IgD-negative memory B cell (primary cell): Measurements from ENCODE around the gene CES2. TPM values are rescaled to one million over a fixed set of nuclear protein-coding genes. Genes with fewer than 3 reads are reported as not detected.

Experiments used
- H3K27ac Mint-ChIP-seq, 3 donors: one replicate each; pipeline ENCODE4 v1.8.0; 2020 to 2022; ENCODE audit warnings: mild to moderate bottlenecking in 3 of 3, mixed read lengths in 3 of 3, moderate library complexity in 1 of 3
- H3K27me3 Mint-ChIP-seq: one replicate; pipeline ENCODE4 v1.8.0; 2021; ENCODE audit warnings: mixed read lengths
- H3K36me3 Mint-ChIP-seq: one replicate; pipeline ENCODE4 v1.8.0; 2020; ENCODE audit warnings: mild to moderate bottlenecking, mixed read lengths
- H3K4me1 Mint-ChIP-seq, 3 donors: one replicate each; pipeline ENCODE4 v1.8.0; 2020 to 2022; ENCODE audit warnings: mixed read lengths in 3 of 3, mild to moderate bottlenecking in 1 of 3
- H3K4me3 Mint-ChIP-seq, 4 donors: one replicate each; pipeline ENCODE4 v1.8.0; 2020 to 2022; ENCODE audit warnings: mild to moderate bottlenecking in 4 of 4, mixed read lengths in 4 of 4, moderate library complexity in 3 of 4
- H3K9me3 Mint-ChIP-seq, 3 donors: one replicate each; pipeline ENCODE4 v1.8.0; 2020 to 2021; ENCODE audit warnings: mixed read lengths in 3 of 3, mild to moderate bottlenecking in 1 of 3
- polyA plus RNA-seq: library from polyadenylated mRNA; unstranded; fragments of 300-500 nt; fragmentation: Illumina TruSeq; gene quantifications from one replicate; pipeline ENCODE4 v1.2.3, GENCODE V29; 2021

The CES2 gene
- polyA plus RNA-seq, 1 donor from 2014 or later, result 26.9 TPM

GRCh38 chr16:66898933-66899309, 36.4 kb upstream of the CES2 start:
- H3K27ac Mint-ChIP-seq, result no peak overlapping the region
- peaks cover 0 to 3% (median 0%) of the 10 kb centered on the region in 3 donors for H3K4me1 Mint-ChIP-seq
- peaks cover 2% of the 10 kb centered on the region for H3K27me3 Mint-ChIP-seq
- H3K36me3 Mint-ChIP-seq, result no peaks in the 10 kb centered on the region
- no peak overlapping the region for H3K4me3 Mint-ChIP-seq
- no peaks in the 10 kb centered on the region for H3K9me3 Mint-ChIP-seq

- Mint-ChIP-seq H3K9me3 (no peaks in the 10 kb centered on the region), H3K27ac (peak overlapping the region in 1 of 3 donors; percentile 10), H3K4me1 (peaks cover 0 to 3% (median 0%) of the 10 kb centered on the region in 3 donors), H3K27me3 (peaks cover 2% of the 10 kb centered on the region), H3K4me3 (no peak overlapping the region), H3K36me3 (no peaks in the 10 kb centered on the region)
These were observed 35.9 kb upstream of the CES2 start for GRCh38 chr16:66899310-66899944.

GRCh38 chr16:66899945-66900710, 35.2 kb upstream of the CES2 start:
- H3K4me3 Mint-ChIP-seq, result no peak overlapping the region
- peaks cover 2% of the 10 kb centered on the region for H3K27me3 Mint-ChIP-seq
- peaks cover 0 to 2% (median 0%) of the 10 kb centered on the region in 3 donors for H3K4me1 Mint-ChIP-seq
- no peaks in the 10 kb centered on the region for H3K36me3 Mint-ChIP-seq
- peak overlapping the region in 1 of 3 donors; percentile 10 for H3K27ac Mint-ChIP-seq
- H3K9me3 Mint-ChIP-seq, result no peaks in the 10 kb centered on the region

- H3K9me3 Mint-ChIP-seq, result no peaks in the 10 kb centered on the region
- peaks cover under 1% of the 10 kb centered on the region for H3K36me3 Mint-ChIP-seq
- peaks cover 2% of the 10 kb centered on the region for H3K27me3 Mint-ChIP-seq
- no peak overlapping the region for H3K27ac Mint-ChIP-seq
- H3K4me1 Mint-ChIP-seq, result no peaks in the 10 kb centered on the region
- H3K4me3 Mint-ChIP-seq, result no peak overlapping the region
These were observed 34.4 kb upstream of the CES2 start for GRCh38 chr16:66900721-66901441.

- Mint-ChIP-seq H3K9me3 (no peaks in the 10 kb centered on the region), H3K27me3 (peaks cover 2% of the 10 kb centered on the region), H3K4me1 (no peaks in the 10 kb centered on the region), H3K27ac (peak overlapping the region in 1 of 3 donors; percentile 62), H3K36me3 (peaks cover 1% of the 10 kb centered on the region), H3K4me3 (no peak overlapping the region)
These were observed 33.7 kb upstream of the CES2 start for GRCh38 chr16:66901626-66902025.

- no peak overlapping the region for H3K27ac Mint-ChIP-seq
- H3K27me3 Mint-ChIP-seq, result peaks cover 2% of the 10 kb centered on the region
- H3K9me3 Mint-ChIP-seq, result no peaks in the 10 kb centered on the region
- peaks cover 1% of the 10 kb centered on the region for H3K36me3 Mint-ChIP-seq
- peak overlapping the region in 1 of 4 donors; percentile 23 for H3K4me3 Mint-ChIP-seq
- no peaks in the 10 kb centered on the region for H3K4me1 Mint-ChIP-seq
These were observed 32.4 kb upstream of the CES2 start for GRCh38 chr16:66902648-66903543.

- Mint-ChIP-seq H3K27me3 (peaks cover 4% of the 10 kb centered on the region), H3K36me3 (peaks cover 1% of the 10 kb centered on the region), H3K4me3 (no peak overlapping the region), H3K27ac (no peak overlapping the region), H3K4me1 (no peaks in the 10 kb centered on the region), H3K9me3 (no peaks in the 10 kb centered on the region)
These were observed 31.5 kb upstream of the CES2 start for GRCh38 chr16:66903544-66904427.

GRCh38 chr16:66904428-66904845, 30.9 kb upstream of the CES2 start:
- peaks cover 1% of the 10 kb centered on the region for H3K36me3 Mint-ChIP-seq
- H3K4me1 Mint-ChIP-seq, result no peaks in the 10 kb centered on the region
- no peaks in the 10 kb centered on the region for H3K9me3 Mint-ChIP-seq
- H3K27me3 Mint-ChIP-seq, result peaks cover 4% of the 10 kb centered on the region
- H3K27ac Mint-ChIP-seq, result no peak overlapping the region
- H3K4me3 Mint-ChIP-seq, result no peak overlapping the region

- H3K27ac Mint-ChIP-seq, result no peak overlapping the region
- H3K27me3 Mint-ChIP-seq, result peaks cover 4% of the 10 kb centered on the region
- no peaks in the 10 kb centered on the region for H3K9me3 Mint-ChIP-seq
- no peaks in the 10 kb centered on the region for H3K4me1 Mint-ChIP-seq
- peaks cover 1% of the 10 kb centered on the region for H3K36me3 Mint-ChIP-seq
- H3K4me3 Mint-ChIP-seq, result no peak overlapping the region
These were observed 30.3 kb upstream of the CES2 start for GRCh38 chr16:66904846-66905632.

GRCh38 chr16:66905633-66906539, 29.4 kb upstream of the CES2 start:
- peaks cover 1% of the 10 kb centered on the region for H3K36me3 Mint-ChIP-seq
- no peaks in the 10 kb centered on the region for H3K9me3 Mint-ChIP-seq
- H3K27ac Mint-ChIP-seq, result no peak overlapping the region
- H3K4me3 Mint-ChIP-seq, result no peak overlapping the region
- no peaks in the 10 kb centered on the region for H3K4me1 Mint-ChIP-seq
- H3K27me3 Mint-ChIP-seq, result peaks cover 4% of the 10 kb centered on the region

GRCh38 chr16:66906916-66907836, 28.1 kb upstream of the CES2 start:
- Mint-ChIP-seq H3K4me3 (no peak overlapping the region), H3K27ac (no peak overlapping the region), H3K9me3 (no peaks in the 10 kb centered on the region), H3K36me3 (peaks cover 1% of the 10 kb centered on the region), H3K4me1 (no peaks in the 10 kb centered on the region), H3K27me3 (peaks cover 4% of the 10 kb centered on the region)

- H3K4me3 Mint-ChIP-seq, result no peak overlapping the region
- peaks cover 3% of the 10 kb centered on the region for H3K27me3 Mint-ChIP-seq
- no peaks in the 10 kb centered on the region for H3K4me1 Mint-ChIP-seq
- H3K36me3 Mint-ChIP-seq, result peaks cover 1% of the 10 kb centered on the region
- no peaks in the 10 kb centered on the region for H3K9me3 Mint-ChIP-seq
- no peak overlapping the region for H3K27ac Mint-ChIP-seq
These were observed 27.2 kb upstream of the CES2 start for GRCh38 chr16:66908116-66908515.
